ENCODE results near the gene LRRC47. TPM values are rescaled to one million over a fixed set of nuclear protein-coding genes. Genes with fewer than 3 reads are reported as not detected.

LRRC47 gene
- 10 to 100 TPM; 47.0 to 53.0 (median 49.6) TPM for total RNA-seq

DNA sequence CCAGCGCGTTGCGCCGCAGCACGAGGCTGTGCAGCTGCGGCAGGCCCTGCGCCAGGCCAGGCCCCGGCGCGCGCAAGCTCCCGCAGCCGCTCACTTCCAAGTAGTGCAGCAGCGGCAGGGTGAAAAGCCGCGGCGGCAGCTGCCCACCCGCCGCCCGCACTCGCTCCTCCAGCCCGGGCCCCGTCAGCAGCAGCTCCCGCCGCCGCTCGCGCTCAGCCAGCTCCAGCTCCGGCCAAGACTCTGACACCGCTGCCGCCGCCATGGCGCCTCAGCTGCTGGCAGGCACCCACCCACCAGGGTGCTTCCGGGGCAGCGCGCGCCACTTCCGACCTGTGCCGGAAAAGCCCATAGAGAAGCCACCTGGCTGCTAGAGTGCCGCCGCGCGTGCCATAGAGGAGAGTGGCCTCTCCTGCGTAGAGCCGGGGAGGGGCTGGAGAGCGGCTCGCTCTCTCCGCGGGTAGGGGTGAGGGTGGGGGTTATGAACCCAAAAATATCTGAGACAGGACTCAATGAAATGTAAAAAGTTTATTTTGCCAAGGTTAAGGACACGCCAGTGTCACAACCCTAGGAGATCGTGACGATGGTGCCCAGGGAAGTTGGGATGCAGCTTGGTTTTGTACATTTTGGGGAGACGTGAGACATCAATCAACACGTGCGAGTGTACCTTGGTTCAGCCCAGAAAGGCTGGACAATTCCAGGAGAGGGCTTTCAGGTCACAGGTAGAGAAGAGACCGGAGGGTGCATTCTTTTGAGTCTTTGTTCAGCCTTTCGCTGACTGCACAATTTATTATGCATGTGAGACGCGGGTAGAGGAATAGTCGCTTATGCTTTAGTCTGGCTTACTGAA is at the start of gene LRRC47:
LRRC47 (minus strand) TSS at position 284 of the 847 bp plus-strand sequence; CDS start at position 262, 22 bp downstream.
- Mint-ChIP-seq H3K9me3 (no peaks in the 10 kb centered on the region), H3K4me3 (peak within 1 kb of the TSS; percentile 85), H3K27me3 (ENCODE audit: low read depth) (peaks cover 12% of the 10 kb centered on the region), H3K36me3 (ENCODE audit: insufficient read depth) (peaks cover 4% of the 10 kb centered on the region), H3K4me1 (ENCODE audit: low read depth) (peaks cover 50% of the 10 kb centered on the region)
- peak; percentile 99 to 100 for ATAC-seq
- peak; percentile 92 for DNase-seq

DNA sequence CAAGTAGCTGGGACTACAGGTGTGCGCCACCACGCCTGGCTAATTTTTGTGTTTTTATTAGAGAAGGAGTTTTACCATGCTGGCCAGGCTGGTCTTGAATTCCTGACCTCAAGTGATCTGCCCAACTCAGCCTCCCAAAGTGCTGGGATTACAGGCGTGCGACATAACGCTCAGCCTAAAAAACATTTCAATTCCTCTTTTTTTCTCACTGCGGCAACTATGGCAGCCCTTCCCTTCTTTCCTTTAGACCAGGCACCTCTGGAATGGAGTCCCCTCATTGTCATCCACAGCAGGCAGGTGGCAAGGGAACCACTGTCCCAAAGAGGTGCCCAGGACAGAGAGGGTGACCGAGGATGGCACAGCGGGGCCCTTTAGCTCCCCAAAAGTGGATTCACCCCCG is 46.6 kb upstream of the LRRC47 start:
- H3K27me3 Mint-ChIP-seq (ENCODE audit: low read depth) = no peaks in the 10 kb centered on the region
- no peaks in the 10 kb centered on the region for H3K4me1 Mint-ChIP-seq (ENCODE audit: low read depth)
- H3K4me3 Mint-ChIP-seq = no peak overlapping the region
- DNase-seq (no peak), ATAC-seq (no peak)
- no peaks in the 10 kb centered on the region for H3K9me3 Mint-ChIP-seq
- peaks cover 52% of the 10 kb centered on the region for H3K36me3 Mint-ChIP-seq (ENCODE audit: insufficient read depth)

DNA sequence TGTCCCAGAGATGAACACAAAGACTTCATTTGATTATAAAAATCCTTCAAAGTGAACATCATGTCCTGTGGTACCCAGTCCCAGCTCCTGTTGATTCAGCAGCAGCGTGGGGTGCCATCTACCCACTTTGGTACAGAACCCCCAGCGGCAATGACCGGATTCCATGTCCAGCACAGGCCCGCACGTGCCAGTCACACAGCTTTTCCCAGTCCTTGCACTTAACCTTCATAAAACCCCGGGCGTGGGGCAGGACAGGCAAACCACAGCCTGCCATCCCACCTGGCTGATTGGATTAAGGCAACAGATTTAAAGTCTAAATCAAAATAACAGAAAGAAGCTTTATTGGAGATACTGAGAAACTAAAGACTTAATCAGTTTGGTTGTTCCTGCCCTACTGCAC is 45.2 kb upstream of the LRRC47 start:
- Mint-ChIP-seq H3K9me3 (peaks cover 6% of the 10 kb centered on the region), H3K36me3 (ENCODE audit: insufficient read depth) (peaks cover 55% of the 10 kb centered on the region), H3K4me3 (no peak overlapping the region), H3K4me1 (ENCODE audit: low read depth) (no peaks in the 10 kb centered on the region), H3K27me3 (ENCODE audit: low read depth) (no peaks in the 10 kb centered on the region)
- DNase-seq (no peak), ATAC-seq (no peak)

DNA sequence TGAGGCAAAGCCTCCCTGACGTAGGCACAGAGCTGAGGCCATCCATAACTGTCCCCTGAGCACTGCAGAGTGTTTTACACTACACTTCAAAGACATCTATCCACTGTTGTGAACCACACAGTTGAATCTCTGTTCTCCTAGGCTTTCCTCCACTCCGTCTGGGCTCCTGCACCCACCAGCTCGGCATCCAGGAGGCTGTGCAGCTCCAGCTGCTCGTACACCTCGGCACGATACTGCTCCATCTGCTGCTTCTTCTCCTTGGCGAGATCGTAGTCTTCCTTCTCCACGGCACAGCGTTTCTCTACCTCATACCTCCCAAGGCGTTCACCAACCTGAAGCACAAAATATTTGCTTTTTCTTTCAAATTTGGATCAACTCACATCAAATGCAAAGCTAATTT is 42.5 kb upstream of the LRRC47 start:
- H3K36me3 Mint-ChIP-seq (ENCODE audit: insufficient read depth) = peaks cover 57% of the 10 kb centered on the region
- no peak overlapping the region for H3K4me3 Mint-ChIP-seq
- no peaks in the 10 kb centered on the region for H3K27me3 Mint-ChIP-seq (ENCODE audit: low read depth)
- DNase-seq = no peak
- H3K9me3 Mint-ChIP-seq = peaks cover 6% of the 10 kb centered on the region
- no peak for ATAC-seq
- no peaks in the 10 kb centered on the region for H3K4me1 Mint-ChIP-seq (ENCODE audit: low read depth)

DNA sequence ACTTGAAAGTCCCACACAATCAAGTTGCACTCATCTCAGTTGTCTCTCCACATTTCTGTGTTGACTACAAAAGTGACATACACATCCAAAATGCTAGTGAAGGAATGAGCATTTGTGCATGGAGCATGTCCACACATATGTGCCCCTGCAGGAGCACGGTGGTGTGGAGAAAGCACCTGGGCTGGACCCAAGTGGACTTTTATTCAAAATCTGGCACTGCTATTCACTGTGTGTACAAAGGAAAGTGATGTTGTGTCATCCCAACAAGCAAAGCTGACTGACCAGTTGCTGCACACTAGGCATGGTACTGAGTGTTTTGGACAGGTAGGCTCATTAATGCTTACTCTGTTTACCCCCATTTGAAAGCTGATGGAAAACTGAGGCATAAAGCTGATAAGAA is 41.4 kb upstream of the LRRC47 start:
- peaks cover 57% of the 10 kb centered on the region for H3K36me3 Mint-ChIP-seq (ENCODE audit: insufficient read depth)
- H3K4me1 Mint-ChIP-seq (ENCODE audit: low read depth) = no peaks in the 10 kb centered on the region
- ATAC-seq = no peak

DNA sequence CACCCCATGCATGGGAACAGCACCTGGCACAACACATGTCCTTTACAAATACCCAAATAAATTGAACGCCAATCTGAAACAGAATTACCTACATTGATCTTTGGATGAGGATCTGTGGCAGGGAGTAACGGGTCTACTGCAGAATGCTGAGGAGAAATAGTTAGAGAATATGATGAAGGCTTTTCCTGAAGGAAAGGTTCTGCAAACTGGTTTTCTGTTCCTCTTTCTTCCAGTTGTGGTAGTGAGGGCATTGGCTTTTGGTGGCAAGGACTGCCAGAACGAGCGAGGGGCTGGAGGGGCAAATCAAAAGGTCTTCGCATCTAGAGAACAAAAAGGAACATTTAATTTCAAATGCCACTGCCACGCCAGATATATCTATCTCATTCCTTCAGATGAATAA is 40.9 kb upstream of the LRRC47 start:
- ATAC-seq = no peak
- peaks cover 6% of the 10 kb centered on the region for H3K9me3 Mint-ChIP-seq

More for the DNA sequence above, 41.4 kb upstream of the LRRC47 start:
- H3K4me3 Mint-ChIP-seq = no peak overlapping the region
- H3K9me3 Mint-ChIP-seq = peaks cover 6% of the 10 kb centered on the region
- no peak for DNase-seq
- H3K27me3 Mint-ChIP-seq (ENCODE audit: low read depth) = no peaks in the 10 kb centered on the region

DNA sequence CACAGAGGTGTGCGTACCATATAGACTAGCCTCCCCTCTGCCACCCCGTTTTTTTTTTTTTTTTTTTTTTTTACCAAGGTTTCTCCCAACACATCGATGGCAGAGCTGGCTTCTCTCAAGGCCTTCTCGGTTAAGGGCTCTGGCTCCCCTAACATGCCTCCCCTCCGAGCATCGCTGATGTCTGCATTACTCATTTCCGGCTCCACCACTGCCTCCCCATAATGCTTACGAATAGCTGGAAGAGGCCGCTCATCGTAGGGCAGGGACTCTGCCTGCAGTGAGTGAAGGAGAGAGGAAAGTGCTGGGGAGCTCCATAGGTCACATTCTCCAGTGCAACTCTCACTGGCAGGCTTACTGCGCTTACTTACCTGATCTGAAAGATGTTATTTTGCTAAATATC is 40.1 kb upstream of the LRRC47 start:
- no peak for ATAC-seq
- Mint-ChIP-seq H3K4me1 (ENCODE audit: low read depth) (no peaks in the 10 kb centered on the region), H3K4me3 (no peak overlapping the region), H3K27me3 (ENCODE audit: low read depth) (no peaks in the 10 kb centered on the region), H3K9me3 (peaks cover 6% of the 10 kb centered on the region), H3K36me3 (ENCODE audit: insufficient read depth) (peaks cover 60% of the 10 kb centered on the region)
- no peak for DNase-seq

More for the DNA sequence above, 40.9 kb upstream of the LRRC47 start:
- Mint-ChIP-seq H3K4me3 (no peak overlapping the region), H3K36me3 (ENCODE audit: insufficient read depth) (peaks cover 57% of the 10 kb centered on the region), H3K27me3 (ENCODE audit: low read depth) (no peaks in the 10 kb centered on the region), H3K4me1 (ENCODE audit: low read depth) (no peaks in the 10 kb centered on the region)
- no peak for DNase-seq

DNA sequence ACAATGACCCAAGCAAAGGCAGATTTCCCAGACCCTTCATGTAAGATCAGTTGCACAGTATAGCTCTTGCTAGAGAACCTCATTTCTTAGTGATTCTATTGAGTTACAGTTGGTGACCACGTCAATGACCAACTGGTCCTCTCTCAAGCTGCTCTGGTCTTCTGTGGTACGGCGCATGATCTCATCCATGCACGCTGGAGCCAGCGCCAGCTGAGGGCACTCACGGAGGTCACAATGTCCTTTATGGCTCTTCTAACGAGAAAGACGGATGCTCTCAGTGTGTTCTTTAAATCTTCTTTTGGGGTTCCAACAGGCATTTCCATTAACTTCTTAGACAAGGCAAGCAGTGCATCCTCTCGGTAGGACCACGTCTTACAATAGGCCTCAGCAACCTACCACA is 38.4 kb upstream of the LRRC47 start:
- peaks cover 50% of the 10 kb centered on the region for H3K36me3 Mint-ChIP-seq (ENCODE audit: insufficient read depth)
- ATAC-seq (no peak), DNase-seq (no peak)
- H3K4me3 Mint-ChIP-seq = no peak overlapping the region
- H3K27me3 Mint-ChIP-seq (ENCODE audit: low read depth) = no peaks in the 10 kb centered on the region
- no peaks in the 10 kb centered on the region for H3K4me1 Mint-ChIP-seq (ENCODE audit: low read depth)
- H3K9me3 Mint-ChIP-seq = peaks cover 6% of the 10 kb centered on the region

DNA sequence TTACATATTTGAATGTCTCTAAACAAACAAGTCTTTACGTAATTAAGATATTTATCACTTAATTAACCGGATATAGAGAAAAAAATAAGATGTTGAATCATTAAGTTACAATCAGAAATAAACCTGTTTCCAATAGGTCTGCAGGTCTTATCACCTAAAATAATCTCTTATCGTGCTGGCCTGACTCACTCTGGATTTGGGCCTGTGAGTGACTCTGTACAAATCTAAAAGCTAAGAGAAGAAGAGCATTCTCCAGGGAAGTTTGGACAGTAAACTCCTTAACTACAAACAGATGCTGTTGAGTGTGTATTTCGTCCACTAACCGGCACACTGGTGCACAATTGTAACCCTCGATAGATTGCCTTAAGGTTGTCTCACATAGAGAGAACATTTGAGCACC is 35.4 kb upstream of the LRRC47 start:
- ATAC-seq (no peak), DNase-seq (no peak)
- Mint-ChIP-seq H3K4me1 (ENCODE audit: low read depth) (no peaks in the 10 kb centered on the region), H3K36me3 (ENCODE audit: insufficient read depth) (peaks cover 29% of the 10 kb centered on the region), H3K9me3 (no peaks in the 10 kb centered on the region), H3K27me3 (ENCODE audit: low read depth) (no peaks in the 10 kb centered on the region), H3K4me3 (no peak overlapping the region)

DNA sequence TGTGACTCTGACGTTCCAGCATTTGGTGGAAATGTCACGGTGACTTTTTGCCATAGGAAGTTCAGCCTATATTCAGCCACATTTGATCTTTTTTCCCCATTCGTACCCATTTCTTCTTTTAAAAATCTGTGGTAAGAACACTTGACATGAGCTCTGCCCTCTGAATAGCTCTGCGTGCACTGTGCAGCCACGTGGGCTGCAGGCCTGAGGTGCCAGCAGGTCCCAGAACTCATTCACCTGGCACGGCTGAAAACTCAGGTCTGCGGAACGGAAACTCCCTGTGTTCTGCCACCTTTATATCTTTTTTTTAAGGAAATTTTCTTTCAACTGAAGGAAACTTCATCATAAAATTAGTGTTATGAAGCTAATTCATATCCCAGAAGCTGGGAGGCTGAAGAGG is 32.1 kb upstream of the LRRC47 start:
- H3K36me3 Mint-ChIP-seq (ENCODE audit: insufficient read depth) = peaks cover 26% of the 10 kb centered on the region
- no peaks in the 10 kb centered on the region for H3K9me3 Mint-ChIP-seq
- no peaks in the 10 kb centered on the region for H3K4me1 Mint-ChIP-seq (ENCODE audit: low read depth)
- ATAC-seq = no peak
- DNase-seq = no peak
- no peaks in the 10 kb centered on the region for H3K27me3 Mint-ChIP-seq (ENCODE audit: low read depth)
- no peak overlapping the region for H3K4me3 Mint-ChIP-seq

DNA sequence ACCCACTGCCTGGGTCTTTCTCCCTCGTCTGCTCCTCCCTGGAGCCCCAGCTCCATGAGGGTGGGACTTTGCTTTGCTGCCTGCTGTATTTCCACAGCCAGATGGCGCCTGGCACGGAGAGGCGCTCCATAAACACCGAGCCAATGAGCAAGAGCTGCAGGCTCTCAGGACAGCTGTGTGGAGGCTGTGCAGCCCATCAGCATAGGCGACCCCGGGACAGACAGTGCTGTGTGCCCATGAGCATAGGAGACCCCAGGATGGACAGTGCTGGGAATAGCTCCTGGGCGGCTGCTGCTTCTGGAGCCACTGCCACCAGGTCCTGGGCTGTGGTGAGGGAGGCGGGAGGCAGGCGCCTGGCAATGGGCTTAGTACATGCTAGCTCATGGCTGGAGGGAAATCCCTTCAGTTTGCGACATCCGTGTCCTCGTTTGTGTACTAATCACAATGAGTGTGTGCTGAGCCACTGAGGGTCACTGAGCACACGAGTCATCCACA is 31.6 kb upstream of the LRRC47 start:
- Mint-ChIP-seq H3K36me3 (ENCODE audit: insufficient read depth) (peaks cover 27% of the 10 kb centered on the region), H3K27me3 (ENCODE audit: low read depth) (no peaks in the 10 kb centered on the region), H3K9me3 (no peaks in the 10 kb centered on the region), H3K4me1 (ENCODE audit: low read depth) (no peaks in the 10 kb centered on the region), H3K4me3 (no peak overlapping the region)
- ATAC-seq (no peak), DNase-seq (no peak)

DNA sequence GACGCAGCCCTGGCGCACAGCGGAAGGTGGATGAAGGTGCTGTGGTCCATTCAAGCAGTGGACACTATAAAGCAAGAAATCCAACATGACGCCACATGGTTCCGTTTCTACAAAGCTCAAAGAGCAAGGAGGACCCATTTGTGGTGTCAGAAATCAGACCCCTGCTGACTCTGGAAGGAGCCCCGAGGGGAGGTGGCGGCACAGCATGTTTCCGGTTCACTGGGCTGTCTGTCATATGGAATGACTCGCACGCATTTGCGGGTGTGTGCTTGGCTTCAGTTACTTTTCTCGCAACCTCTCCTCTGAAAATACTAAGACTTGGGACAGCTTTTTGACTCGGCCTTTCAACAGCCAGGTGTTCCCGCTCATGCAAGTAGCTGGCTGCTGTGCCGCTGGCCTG is 29.1 kb upstream of the LRRC47 start:
- H3K36me3 Mint-ChIP-seq (ENCODE audit: insufficient read depth) = peaks cover 31% of the 10 kb centered on the region
- no peak for ATAC-seq
- no peaks in the 10 kb centered on the region for H3K9me3 Mint-ChIP-seq
- H3K4me1 Mint-ChIP-seq (ENCODE audit: low read depth) = no peaks in the 10 kb centered on the region
- no peak for DNase-seq
- no peaks in the 10 kb centered on the region for H3K27me3 Mint-ChIP-seq (ENCODE audit: low read depth)
- no peak overlapping the region for H3K4me3 Mint-ChIP-seq

DNA sequence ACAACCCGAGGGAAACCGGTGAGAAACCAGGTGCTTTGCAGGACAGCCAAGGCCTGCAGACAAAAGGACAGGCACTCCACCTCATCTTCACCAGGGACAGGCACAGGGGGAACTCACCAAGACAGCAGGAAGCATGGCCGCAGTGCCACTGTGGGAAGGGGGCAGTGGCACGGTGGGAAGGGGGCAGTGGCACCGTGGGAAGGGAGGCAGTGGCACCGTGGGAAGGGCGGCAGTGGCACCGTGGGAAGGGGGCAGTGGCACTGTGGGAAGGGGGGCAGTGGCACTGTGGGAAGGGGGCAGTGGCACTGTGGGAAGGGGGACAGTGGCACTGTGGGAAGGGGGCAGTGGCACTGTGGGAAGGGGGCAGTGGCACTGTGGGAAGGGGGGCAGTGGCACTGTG is 28.4 kb upstream of the LRRC47 start:
- no peaks in the 10 kb centered on the region for H3K4me1 Mint-ChIP-seq (ENCODE audit: low read depth)
- no peak for DNase-seq
- no peak overlapping the region for H3K4me3 Mint-ChIP-seq
- peaks cover 33% of the 10 kb centered on the region for H3K36me3 Mint-ChIP-seq (ENCODE audit: insufficient read depth)
- H3K9me3 Mint-ChIP-seq = no peaks in the 10 kb centered on the region
- ATAC-seq = no peak
- no peaks in the 10 kb centered on the region for H3K27me3 Mint-ChIP-seq (ENCODE audit: low read depth)

DNA sequence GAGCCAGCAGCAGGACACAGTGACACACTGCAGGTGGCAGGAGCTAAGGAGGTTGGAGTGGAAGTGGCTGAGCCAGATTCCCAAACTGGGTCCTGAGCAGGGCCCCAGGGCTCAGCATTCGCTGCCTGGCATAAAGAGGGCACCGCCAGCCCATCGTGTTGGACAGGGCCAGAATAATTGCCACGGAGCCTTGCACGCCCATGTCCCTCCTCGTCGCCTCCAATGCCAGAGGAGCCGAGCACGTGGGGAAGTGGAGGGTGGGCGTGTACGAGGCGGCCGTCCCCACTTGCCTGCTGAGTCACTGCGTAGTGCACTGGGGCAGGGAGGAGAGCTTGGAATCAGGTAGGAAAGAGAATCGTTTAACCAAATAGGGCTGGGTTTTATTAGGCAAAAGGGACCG is 26.1 kb upstream of the LRRC47 start:
- Mint-ChIP-seq H3K4me1 (ENCODE audit: low read depth) (no peaks in the 10 kb centered on the region), H3K36me3 (ENCODE audit: insufficient read depth) (peaks cover 35% of the 10 kb centered on the region), H3K9me3 (no peaks in the 10 kb centered on the region), H3K4me3 (no peak overlapping the region), H3K27me3 (ENCODE audit: low read depth) (no peaks in the 10 kb centered on the region)
- ATAC-seq (no peak), DNase-seq (no peak)

DNA sequence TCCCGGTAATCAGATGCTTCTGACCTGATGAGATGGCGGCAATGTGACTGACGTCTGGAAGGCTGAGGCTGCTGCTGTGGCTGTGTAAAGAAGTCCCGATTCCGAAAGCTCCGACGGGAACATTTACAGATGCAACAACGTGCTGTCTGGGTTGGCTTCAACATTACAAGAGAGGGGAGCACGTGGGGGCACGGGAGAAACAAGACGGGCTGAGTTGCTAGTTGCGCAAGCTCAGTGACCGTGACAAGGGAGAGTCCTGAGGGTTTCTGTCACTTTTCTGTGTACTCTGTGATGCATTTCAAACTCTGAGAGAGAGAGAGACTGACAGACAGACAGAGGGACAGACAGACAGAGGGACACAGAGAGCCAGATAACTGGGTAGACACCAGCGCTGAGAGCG is 25.6 kb upstream of the LRRC47 start:
- ATAC-seq (no peak), DNase-seq (no peak)
- H3K4me3 Mint-ChIP-seq = no peak overlapping the region
- no peaks in the 10 kb centered on the region for H3K27me3 Mint-ChIP-seq (ENCODE audit: low read depth)
- no peaks in the 10 kb centered on the region for H3K9me3 Mint-ChIP-seq
- H3K36me3 Mint-ChIP-seq (ENCODE audit: insufficient read depth) = peaks cover 35% of the 10 kb centered on the region
- no peaks in the 10 kb centered on the region for H3K4me1 Mint-ChIP-seq (ENCODE audit: low read depth)
